PC-3 (cell line): ENCODE data around the gene ARHGEF17. TPM values are rescaled to one million over a fixed set of nuclear protein-coding genes. Genes with fewer than 3 reads are reported as not detected.
"Not testable (repeated sequence)": the region's sequence is repeated elsewhere in the genome, so short reads cannot be mapped to it uniquely, and the experiment has no call there.

ENCODE experiments used
- ATAC-seq: fragments of 200-7000 bp; cut with Tn5 transposase; 2 replicates; pipeline ENCODE4 v1.9.1; 2020; ENCODE audit warnings: mild to moderate bottlenecking, moderate library complexity
- BruUV-seq: library from RNA; stranded (reverse); fragments of 400-500 nt; replicated peaks from 2 replicates; lab custom pipeline; 2021; lab: Mats Ljungman, UMichigan
- CTCF ChIA-PET: fragments of 300-600 bp; sonication (Branson Sonifier 250); formaldehyde crosslinking; loops from one replicate; lab custom pipeline; 2022; ENCODE audit warnings: antibody characterized with exemption; lab: Charles Lee
- POLR2A ChIA-PET: fragments of 300-600 bp; sonication (Branson Sonifier 250); formaldehyde crosslinking; loops from one replicate; lab custom pipeline; 2022; ENCODE audit warnings: antibody characterized with exemption; ENCODE audit not compliant: unreplicated experiment; lab: Charles Lee
- DNase-seq: peaks from one replicate; pipeline ENCODE4 v3.0.0-alpha.2; 2015
- H2AFZ ChIP-seq: fragments of 300-600 bp; sonication (generic); 2 replicates; pipeline ENCODE4 v1.6.0; 2016; ENCODE audit warnings: antibody characterized with exemption, low read length
- H3F3A ChIP-seq: fragments of 300-600 bp; sonication (generic); one replicate; pipeline ENCODE4 v1.6.0; 2017; ENCODE audit warnings: antibody characterized with exemption, low read length, control low read depth, mild to moderate bottlenecking; ENCODE audit not compliant: unreplicated experiment
- H3K27ac ChIP-seq: fragments of 300-600 bp; sonication (generic); 2 replicates; pipeline ENCODE4 v1.5.1; 2016; ENCODE audit warnings: mild to moderate bottlenecking, low read length
- H3K27me3 ChIP-seq: fragments of 300-600 bp; sonication (generic); 2 replicates; pipeline ENCODE4 v1.6.1; 2016; ENCODE audit warnings: low read length, mixed read lengths
- H3K36me3 ChIP-seq: fragments of 300-600 bp; sonication (generic); 2 replicates; pipeline ENCODE4 v1.6.1; 2016; ENCODE audit warnings: low read depth, mixed run types, low read length, mixed read lengths
- H3K4me1 ChIP-seq: fragments of 300-600 bp; sonication (generic); 2 replicates; pipeline ENCODE4 v1.5.1; 2016; ENCODE audit warnings: low read length; ENCODE audit not compliant: insufficient read depth
- H3K4me2 ChIP-seq: fragments of 300-600 bp; sonication (generic); 2 replicates; pipeline ENCODE4 v1.6.0; 2016; ENCODE audit warnings: low read length
- H3K4me3 ChIP-seq: fragments of 300-600 bp; sonication (generic); 2 replicates; pipeline ENCODE4 v1.5.1; 2016; ENCODE audit warnings: mild to moderate bottlenecking, low read length, mixed read lengths
- H3K79me2 ChIP-seq: fragments of 300-600 bp; sonication (generic); 2 replicates; pipeline ENCODE4 v1.6.1; 2017; ENCODE audit warnings: low read length, mixed read lengths
- H3K9ac ChIP-seq: fragments of 300-600 bp; sonication (generic); 2 replicates; pipeline ENCODE4 v1.6.0; 2016; ENCODE audit warnings: mild to moderate bottlenecking, low read length
- H3K9me2 ChIP-seq: fragments of 300-600 bp; sonication (generic); replicated peaks from 2 replicates; pipeline ENCODE4 v1.6.1; 2016; ENCODE audit warnings: mixed run types, low read length, mixed read lengths
- H3K9me3 ChIP-seq: fragments of 300-600 bp; sonication (generic); 2 replicates; pipeline ENCODE4 v1.6.1; 2016; ENCODE audit warnings: low read length, mixed read lengths
- H4K20me1 ChIP-seq: fragments of 300-600 bp; sonication (generic); 2 replicates; pipeline ENCODE4 v1.6.1; 2016; ENCODE audit warnings: low read length, mixed read lengths
- EZH2 ChIP-seq: fragments of 300-600 bp; sonication (generic); IDR thresholded peaks from one replicate; pipeline ENCODE4 v1.6.1; 2017; ENCODE audit warnings: antibody characterized with exemption, mild to moderate bottlenecking, low read length; ENCODE audit not compliant: unreplicated experiment
- EZH2phosphoT487 ChIP-seq: fragments of 300-600 bp; sonication (generic); IDR thresholded peaks from 2 replicates; pipeline ENCODE4 v1.6.1; 2018; ENCODE audit warnings: mild to moderate bottlenecking, antibody characterized with exemption, low read length, borderline replicate concordance
- intact Hi-C: fragments of 100-400 bp; cut with micrococcal nuclease; formaldehyde crosslinking; loops from 2 replicates; pipeline ENCODE4 v1.9.0; 2023
- total RNA-seq: library from RNA; depleted of rRNA; stranded (reverse); fragments of >200 nt; gene quantifications from 2 replicates; pipeline ENCODE4 v1.2.3, GENCODE V29; 2014
- TF ChIP-seq, protein P1 (sequence below): fragments of 300-600 bp; sonication (generic); conservative IDR thresholded peaks from 2 replicates; pipeline ENCODE4 v1.5.1; 2017; ENCODE audit warnings: antibody characterized with exemption, low read depth, mild to moderate bottlenecking, low read length

ARHGEF17 gene
- total RNA-seq, 1 experiment from 2014 or later, result 6.2 TPM

- intact Hi-C loops, result no loop called here
- no peak overlapping the region for H3K4me3 ChIP-seq
- H3K9ac ChIP-seq, result no peak overlapping the region
- H3K36me3 ChIP-seq, result no peaks in the 10 kb centered on the region
- no peaks in the 10 kb centered on the region for H3K9me3 ChIP-seq
- CTCF ChIA-PET, result interaction anchor here (0.8 kb wide), 1 partner anchor 18 kb away, joined by 3 read pairs; no protein-coding TSS in a partner anchor
- no TSS peak for BruUV-seq
- TF ChIP-seq EZH2phosphoT487, result no peak
- TF ChIP-seq, protein P1, sequence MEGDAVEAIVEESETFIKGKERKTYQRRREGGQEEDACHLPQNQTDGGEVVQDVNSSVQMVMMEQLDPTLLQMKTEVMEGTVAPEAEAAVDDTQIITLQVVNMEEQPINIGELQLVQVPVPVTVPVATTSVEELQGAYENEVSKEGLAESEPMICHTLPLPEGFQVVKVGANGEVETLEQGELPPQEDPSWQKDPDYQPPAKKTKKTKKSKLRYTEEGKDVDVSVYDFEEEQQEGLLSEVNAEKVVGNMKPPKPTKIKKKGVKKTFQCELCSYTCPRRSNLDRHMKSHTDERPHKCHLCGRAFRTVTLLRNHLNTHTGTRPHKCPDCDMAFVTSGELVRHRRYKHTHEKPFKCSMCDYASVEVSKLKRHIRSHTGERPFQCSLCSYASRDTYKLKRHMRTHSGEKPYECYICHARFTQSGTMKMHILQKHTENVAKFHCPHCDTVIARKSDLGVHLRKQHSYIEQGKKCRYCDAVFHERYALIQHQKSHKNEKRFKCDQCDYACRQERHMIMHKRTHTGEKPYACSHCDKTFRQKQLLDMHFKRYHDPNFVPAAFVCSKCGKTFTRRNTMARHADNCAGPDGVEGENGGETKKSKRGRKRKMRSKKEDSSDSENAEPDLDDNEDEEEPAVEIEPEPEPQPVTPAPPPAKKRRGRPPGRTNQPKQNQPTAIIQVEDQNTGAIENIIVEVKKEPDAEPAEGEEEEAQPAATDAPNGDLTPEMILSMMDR, result no peak
- H3K27me3 ChIP-seq, result no peaks in the 10 kb centered on the region
- DNase-seq, result no peak
- H3K79me2 ChIP-seq, result no peaks in the 10 kb centered on the region
- H2AFZ ChIP-seq, result no peak overlapping the region
- peaks cover 48% of the 10 kb centered on the region for H3K4me1 ChIP-seq
- H3K27ac ChIP-seq, result peak overlapping the region; percentile 66; the same call in 1 of the 2 replicates
- H3F3A ChIP-seq, result peaks cover 3% of the 10 kb centered on the region
- no peaks in the 10 kb centered on the region for H3K9me2 ChIP-seq
- H3K4me2 ChIP-seq, result no peak overlapping the region
- ATAC-seq, result no peak
- POLR2A ChIA-PET, result no interaction called here
- no peaks in the 10 kb centered on the region for H4K20me1 ChIP-seq
Measured at GRCh38 chr11:73270855-73271477, 37.1 kb upstream of the ARHGEF17 start.

- H3K9me2 ChIP-seq, H3F3A ChIP-seq, DNase-seq, H3K27me3 ChIP-seq, H3K4me3 ChIP-seq, CTCF ChIA-PET, H3K79me2 ChIP-seq, POLR2A ChIA-PET, H3K36me3 ChIP-seq, BruUV-seq, ATAC-seq, H3K9ac ChIP-seq, H4K20me1 ChIP-seq, H2AFZ ChIP-seq, H3K9me3 ChIP-seq, intact Hi-C loops: not testable (repeated sequence)
- Histone ChIP-seq H3K4me1 (peaks cover 48% of the 10 kb centered on the region), H3K4me2 (peak overlapping the region; percentile 18; the same call in 1 of the 2 replicates), H3K27ac (peak overlapping the region; percentile 66)
Measured at GRCh38 chr11:73271478-73271865, 36.6 kb upstream of the ARHGEF17 start.

- ATAC-seq, result peak; percentile 90
- no peak for TF ChIP-seq EZH2phosphoT487
- no peak for TF ChIP-seq EZH2
- TF ChIP-seq, protein P1, result no peak
- Histone ChIP-seq H3K4me1 (peaks cover 48% of the 10 kb centered on the region), H3K9me3 (no peaks in the 10 kb centered on the region), H3K4me3 (peak within 1 kb of the TSS; percentile 22; the same call in 1 of the 2 replicates), H3K36me3 (no peaks in the 10 kb centered on the region), H3K27me3 (no peaks in the 10 kb centered on the region), H3K4me2 (peak within 1 kb of the TSS; percentile 40), H3K79me2 (no peaks in the 10 kb centered on the region), H4K20me1 (no peaks in the 10 kb centered on the region), H3K9ac (peak within 1 kb of the TSS; percentile 8; the same call in 1 of the 2 replicates), H3F3A (peaks cover 3% of the 10 kb centered on the region), H2AFZ (no peak within 1 kb of the TSS), H3K27ac (peak within 1 kb of the TSS; percentile 66), H3K9me2 (no peaks in the 10 kb centered on the region)
- CTCF ChIA-PET, result no interaction called here
- BruUV-seq, result no TSS peak
- POLR2A ChIA-PET, result interaction anchor here (0.6 kb wide), 1 partner anchor 19 kb away, joined by 3 read pairs; no protein-coding TSS in a partner anchor
- intact Hi-C loops, result no loop called here
- DNase-seq, result peak; percentile 97
Measured at GRCh38 chr11:73271936-73272679, 36.0 kb upstream of the ARHGEF17 start, which contains the start of gene P2RY6. TSS of gene P2RY6 (plus strand) at chr11:73272338. CDS start at chr11:73296519, 24,181 bp downstream.
